ENCODE results near the gene UNC45A.

- no peak for TF ChIP-seq POLR2A (IDR thresholded peaks at IDR 0.05)
- TF ChIP-seq, protein P1, sequence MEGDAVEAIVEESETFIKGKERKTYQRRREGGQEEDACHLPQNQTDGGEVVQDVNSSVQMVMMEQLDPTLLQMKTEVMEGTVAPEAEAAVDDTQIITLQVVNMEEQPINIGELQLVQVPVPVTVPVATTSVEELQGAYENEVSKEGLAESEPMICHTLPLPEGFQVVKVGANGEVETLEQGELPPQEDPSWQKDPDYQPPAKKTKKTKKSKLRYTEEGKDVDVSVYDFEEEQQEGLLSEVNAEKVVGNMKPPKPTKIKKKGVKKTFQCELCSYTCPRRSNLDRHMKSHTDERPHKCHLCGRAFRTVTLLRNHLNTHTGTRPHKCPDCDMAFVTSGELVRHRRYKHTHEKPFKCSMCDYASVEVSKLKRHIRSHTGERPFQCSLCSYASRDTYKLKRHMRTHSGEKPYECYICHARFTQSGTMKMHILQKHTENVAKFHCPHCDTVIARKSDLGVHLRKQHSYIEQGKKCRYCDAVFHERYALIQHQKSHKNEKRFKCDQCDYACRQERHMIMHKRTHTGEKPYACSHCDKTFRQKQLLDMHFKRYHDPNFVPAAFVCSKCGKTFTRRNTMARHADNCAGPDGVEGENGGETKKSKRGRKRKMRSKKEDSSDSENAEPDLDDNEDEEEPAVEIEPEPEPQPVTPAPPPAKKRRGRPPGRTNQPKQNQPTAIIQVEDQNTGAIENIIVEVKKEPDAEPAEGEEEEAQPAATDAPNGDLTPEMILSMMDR (IDR thresholded peaks at IDR 0.05): no peak
Measured at GRCh38 chr15:90970274-90970673, 35.2 kb downstream of the UNC45A start.

Measured in right lobe of liver (tissue), 4 donors.